HTERT RPE-1 (cell line): Measurements from ENCODE around the gene CCDC86.

Experiments used
- in situ Hi-C: fragments of 300-500 bp; cut with MboI; formaldehyde crosslinking; loops from 4 replicates; pipeline ENCODE4 v1.14.3; 2020; ENCODE audit warnings: low sequenced_read_pairs

Gene CCDC86

GRCh38 chr11:60889869-60890311 lies 48.0 kb downstream of the CCDC86 start:
- in situ Hi-C loops = no loop called here

DNA sequence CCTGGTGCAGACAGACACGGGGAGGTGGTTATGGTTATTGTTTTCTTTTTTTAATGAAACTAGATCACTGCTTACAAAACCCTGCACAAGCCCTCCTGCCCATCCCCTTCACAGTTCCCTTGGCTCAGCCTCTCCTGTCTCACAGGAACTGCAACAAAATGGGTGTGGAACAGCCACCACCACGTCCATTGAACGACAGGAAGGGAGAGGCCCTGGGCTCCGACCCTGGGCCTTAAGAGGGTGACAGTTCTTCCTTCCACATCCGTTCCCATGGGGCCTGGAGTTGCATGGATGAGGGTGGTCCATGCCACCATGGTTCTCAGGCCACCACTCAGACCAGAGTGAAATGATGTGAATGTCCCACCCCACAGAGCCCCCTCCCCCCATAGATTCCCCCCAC lies 48.8 kb downstream of the CCDC86 start:
- in situ Hi-C loops = no loop called here

- in situ Hi-C loops = no loop called here
Measured at GRCh38 chr11:60891103-60891741, 49.3 kb downstream of the CCDC86 start.

- in situ Hi-C loops = no loop called here
Measured at GRCh38 chr11:60895687-60896086, 53.8 kb downstream of the CCDC86 start.

GRCh38 chr11:60897496-60897895 lies 55.6 kb downstream of the CCDC86 start:
- in situ Hi-C loops = no loop called here

DNA sequence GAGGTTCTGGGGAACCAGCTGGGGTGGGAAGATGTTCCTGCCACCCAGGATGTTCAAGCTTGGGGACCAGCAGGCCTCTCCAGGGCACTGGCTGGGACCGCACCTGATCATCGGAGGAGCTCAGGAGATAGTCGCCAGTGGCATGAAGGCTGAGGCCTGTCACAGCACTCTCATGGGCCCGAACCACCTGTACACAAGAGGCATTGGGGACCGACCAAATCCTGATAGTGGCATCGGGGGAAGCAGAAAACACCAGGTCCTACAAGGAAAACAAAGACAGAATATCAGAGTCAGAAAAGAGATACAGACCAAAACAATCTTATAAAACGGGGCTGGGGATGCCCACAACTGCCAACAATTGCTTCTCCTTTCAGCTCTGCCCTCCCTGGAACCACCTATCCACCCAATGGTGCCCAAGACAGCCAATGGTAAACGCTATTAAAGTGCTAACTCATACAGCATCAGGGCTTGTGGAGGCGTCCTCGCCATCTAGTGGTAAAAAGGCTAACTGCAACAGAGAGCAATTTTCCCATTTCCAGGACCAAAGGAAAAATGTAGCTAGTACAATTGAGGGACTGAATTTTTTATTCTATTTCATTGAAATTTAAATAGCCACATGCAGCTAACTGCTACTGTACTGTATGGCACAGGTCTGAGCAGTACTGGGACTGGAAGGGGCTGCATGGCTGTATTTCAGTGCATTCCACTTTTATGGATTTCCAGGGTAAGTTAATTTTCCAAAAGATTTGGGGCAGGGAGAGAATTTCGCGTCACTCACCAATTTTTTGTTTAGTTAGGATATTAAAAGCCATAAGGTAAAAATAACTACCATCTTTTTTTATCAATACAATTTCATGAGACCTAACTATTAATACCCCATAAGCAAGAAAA lies 57.4 kb downstream of the CCDC86 start:
- in situ Hi-C loops = no loop called here

DNA sequence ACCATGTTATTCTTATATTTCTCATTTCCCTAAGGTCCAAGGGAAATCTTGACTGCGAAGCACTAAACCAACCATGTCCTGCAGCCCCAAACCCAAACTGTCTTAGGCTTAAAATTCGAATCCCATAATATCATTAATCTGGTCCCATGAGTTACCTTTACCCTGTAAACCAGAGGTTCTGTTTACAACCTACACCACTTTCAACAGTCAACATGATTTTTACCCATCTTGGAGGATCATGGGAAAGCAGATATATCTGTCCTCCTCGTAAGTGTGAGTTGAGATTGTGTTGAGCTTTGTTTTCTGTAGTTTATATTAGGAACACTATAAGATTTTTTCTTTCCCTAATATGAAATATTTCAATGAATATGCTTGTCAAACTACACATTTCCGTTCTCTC lies 58.1 kb downstream of the CCDC86 start:
- in situ Hi-C loops = no loop called here
